CD14-positive monocyte (primary cell): Measurements from ENCODE around the gene USP11. TPM values are rescaled to one million over a fixed set of nuclear protein-coding genes. Genes with fewer than 3 reads are reported as not detected.

Source experiments
- DNase-seq, 3 donors: peaks; one replicate each; pipeline ENCODE4 v3.0.0-alpha.2; 2011 to 2022
- H2AFZ ChIP-seq: 2 replicates; pipeline ENCODE4 v1.6.0; 2012; ENCODE audit warnings: mild to moderate bottlenecking, low read depth, low read length, inconsistent platforms; ENCODE audit not compliant: insufficient read depth, poor library complexity, severe bottlenecking
- H3K27ac ChIP-seq, 2 donors: 1 replicate in 1 of 2; 2 replicates in 1 of 2; pipeline ENCODE4 v1.5.1; 2012 to 2013; ENCODE audit warnings: low read length in 2 of 2, control low read depth in 1 of 2, inconsistent platforms in 1 of 2, low read depth in 1 of 2, mild to moderate bottlenecking in 1 of 2
- H3K27me3 ChIP-seq, 2 donors: one replicate each; pipeline versions ENCODE4 v1.6.0 to v1.6.1; 2011 to 2013; ENCODE audit warnings: low read length in 2 of 2; ENCODE audit not compliant: control insufficient read depth in 2 of 2, insufficient read depth in 2 of 2
- H3K36me3 ChIP-seq, 2 donors: replicated peaks in 1 of 2; 1 replicate in 1 of 2; 2 replicates in 1 of 2; pipeline versions ENCODE4 v1.5.1 to v1.6.1; 2012 to 2013; ENCODE audit warnings: low read length in 2 of 2, control low read depth in 1 of 2, inconsistent platforms in 1 of 2, mild to moderate bottlenecking in 1 of 2; ENCODE audit not compliant: insufficient read depth in 2 of 2, control insufficient read depth in 1 of 2
- H3K4me1 ChIP-seq, 2 donors: 1 replicate in 1 of 2; 2 replicates in 1 of 2; pipeline versions ENCODE4 v1.5.1 to v1.6.1; 2012 to 2013; ENCODE audit warnings: low read length in 2 of 2, control low read depth in 1 of 2, inconsistent platforms in 1 of 2, mild to moderate bottlenecking in 1 of 2, moderate library complexity in 1 of 2; ENCODE audit not compliant: insufficient read depth in 2 of 2, control insufficient read depth in 1 of 2
- H3K4me2 ChIP-seq: replicated peaks from 2 replicates; pipeline ENCODE3; 2012; ENCODE audit warnings: low read length, moderate library complexity, mild to moderate bottlenecking; ENCODE audit not compliant: poor library complexity, severe bottlenecking; ENCODE audit errors: extremely low read depth
- H3K4me3 ChIP-seq, 3 experiments: fragments of 200-600 bp in 1 of 3; sonication (generic) in 1 of 3; replicated peaks in 1 of 3; 1 replicate in 2 of 3; 2 replicates in 1 of 3; pipeline ENCODE4 v1.5.1; 2011 to 2013; ENCODE audit warnings: low read length in 3 of 3, mild to moderate bottlenecking in 3 of 3, control low read depth in 2 of 3, low read depth in 2 of 3, inconsistent platforms in 1 of 3, moderate library complexity in 1 of 3
- H3K79me2 ChIP-seq: 2 replicates; pipeline ENCODE4 v1.6.0; 2012; ENCODE audit warnings: mild to moderate bottlenecking, control low read depth, inconsistent platforms, low read length, moderate library complexity; ENCODE audit not compliant: insufficient read depth
- H3K9ac ChIP-seq: 2 replicates; pipeline ENCODE4 v1.6.0; 2017; ENCODE audit warnings: low read length, mild to moderate bottlenecking; ENCODE audit not compliant: insufficient read depth, poor library complexity, severe bottlenecking
- H3K9me3 ChIP-seq, 2 donors: replicated peaks in 1 of 2; 1 replicate in 1 of 2; 2 replicates in 1 of 2; pipeline versions ENCODE4 v1.5.1 to v1.6.1; 2012 to 2013; ENCODE audit warnings: low read length in 2 of 2, control low read depth in 1 of 2; ENCODE audit not compliant: control insufficient read depth in 1 of 2, insufficient read depth in 1 of 2
- H4K20me1 ChIP-seq: 2 replicates; pipeline ENCODE4 v1.6.0; 2012; ENCODE audit warnings: mild to moderate bottlenecking, low read length, control low read depth, moderate library complexity; ENCODE audit not compliant: insufficient read depth
- H3K27ac Mint-ChIP-seq, 7 donors: one replicate each; pipeline ENCODE4 v1.8.0; 2020; ENCODE audit warnings: mild to moderate bottlenecking in 7 of 7, mixed read lengths in 7 of 7, moderate library complexity in 6 of 7, inconsistent platforms in 2 of 7
- H3K27me3 Mint-ChIP-seq, 3 donors: one replicate each; pipeline ENCODE4 v1.8.0; 2021 to 2022; ENCODE audit warnings: low read depth in 3 of 3, mild to moderate bottlenecking in 3 of 3, mixed read lengths in 3 of 3, moderate library complexity in 3 of 3, inconsistent platforms in 1 of 3
- H3K36me3 Mint-ChIP-seq, 2 donors: one replicate each; pipeline ENCODE4 v1.8.0; 2020; ENCODE audit warnings: mixed read lengths in 2 of 2, inconsistent platforms in 1 of 2, mild to moderate bottlenecking in 1 of 2
- H3K4me1 Mint-ChIP-seq: one replicate; pipeline ENCODE4 v1.8.0; 2020; ENCODE audit warnings: mild to moderate bottlenecking, mixed read lengths
- H3K4me3 Mint-ChIP-seq, 2 donors: one replicate each; pipeline ENCODE4 v1.8.0; 2020; ENCODE audit warnings: mild to moderate bottlenecking in 2 of 2, mixed read lengths in 2 of 2, moderate library complexity in 1 of 2
- H3K9me3 Mint-ChIP-seq, 7 donors: one replicate each; pipeline ENCODE4 v1.8.0; 2020 to 2022; ENCODE audit warnings: mixed read lengths in 7 of 7, mild to moderate bottlenecking in 6 of 7, moderate library complexity in 6 of 7, inconsistent platforms in 2 of 7
- WGBS: methylation state at CpG from one replicate; pipeline ENCODE4 v1.1.5; 2013; ENCODE audit warnings: missing lambda C conversion rate; ENCODE audit not compliant: insufficient coverage; 5-methylcytosine and 5-hydroxymethylcytosine counted together
- intact Hi-C, 2 donors: fragments of 100-400 bp; cut with micrococcal nuclease; formaldehyde crosslinking; loops; one replicate each; pipeline versions ENCODE4 v1.15.0 to v1.15.1; 2023
- polyA plus RNA-seq, 3 donors: library from polyadenylated mRNA; depleted of rRNA in 1 of 3; unstranded in 2 of 3; stranded (reverse) in 1 of 3; fragments of 300-500 nt in 2 of 3; fragments of >200 nt in 1 of 3; fragmentation: Illumina TruSeq in 2 of 3; gene quantifications; 1 replicate in 2 of 3; 2 replicates in 1 of 3; pipeline ENCODE4 v1.2.3, GENCODE V29; 2012 to 2021
- TF ChIP-seq, protein P1 (sequence below): fragments of 200-600 bp; IDR thresholded peaks from one replicate; pipeline ENCODE4 v1.8.0; 2022; ENCODE audit warnings: antibody characterized with exemption, mild to moderate bottlenecking

Gene USP11
- polyA plus RNA-seq, 3 donors: 6.7 to 9.7 (median 8.8) TPM

DNA sequence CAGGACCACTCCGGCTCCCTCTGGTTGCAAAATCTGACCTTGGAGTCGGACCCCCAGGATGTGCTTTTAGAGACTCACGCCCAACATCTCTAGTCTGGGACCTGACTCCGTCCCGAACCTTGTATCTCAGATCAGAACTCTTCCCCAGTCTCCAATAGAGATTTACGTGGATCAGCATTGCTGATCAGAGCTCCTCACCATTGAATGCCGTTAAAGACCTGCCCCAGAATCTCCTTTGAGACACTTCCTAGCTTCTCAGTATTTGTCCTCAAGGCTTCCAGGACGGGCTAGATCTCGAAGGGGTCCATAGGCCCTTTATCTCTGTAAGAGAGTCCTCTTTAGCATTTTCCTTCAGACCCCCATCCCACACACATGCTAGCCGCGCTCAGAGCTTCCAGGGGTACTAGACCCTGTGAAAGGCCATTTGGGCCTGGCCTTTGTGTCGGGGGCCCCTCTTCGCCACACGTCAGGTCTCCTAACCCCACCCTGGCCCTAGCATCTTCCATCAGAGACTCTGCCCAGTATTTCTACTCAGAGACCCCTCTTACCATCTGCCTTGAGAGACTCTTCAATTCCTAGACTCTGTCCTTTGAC lies 38.5 kb upstream of the USP11 start:
- intact Hi-C loops: loop anchor here (5.0 to 10.0 kb wide), 6 partner anchors 188 to 641 kb away; partner anchors contain the start of genes ZNF41 (in 1 of the 2) and ZNF81 (in 1 of the 2)
- peaks cover 0 to 29% (median 0%) of the 10 kb centered on the region in 3 donors for H3K27me3 Mint-ChIP-seq
- no peaks in the 10 kb centered on the region for H3K9me3 ChIP-seq
- peaks cover 14 to 28% of the 10 kb centered on the region in 2 donors for H3K36me3 ChIP-seq
- WGBS: 24% methylated on average over 10 of the region's 14 CpGs
- H4K20me1 ChIP-seq: peaks cover 39% of the 10 kb centered on the region
- TF ChIP-seq, protein P1, sequence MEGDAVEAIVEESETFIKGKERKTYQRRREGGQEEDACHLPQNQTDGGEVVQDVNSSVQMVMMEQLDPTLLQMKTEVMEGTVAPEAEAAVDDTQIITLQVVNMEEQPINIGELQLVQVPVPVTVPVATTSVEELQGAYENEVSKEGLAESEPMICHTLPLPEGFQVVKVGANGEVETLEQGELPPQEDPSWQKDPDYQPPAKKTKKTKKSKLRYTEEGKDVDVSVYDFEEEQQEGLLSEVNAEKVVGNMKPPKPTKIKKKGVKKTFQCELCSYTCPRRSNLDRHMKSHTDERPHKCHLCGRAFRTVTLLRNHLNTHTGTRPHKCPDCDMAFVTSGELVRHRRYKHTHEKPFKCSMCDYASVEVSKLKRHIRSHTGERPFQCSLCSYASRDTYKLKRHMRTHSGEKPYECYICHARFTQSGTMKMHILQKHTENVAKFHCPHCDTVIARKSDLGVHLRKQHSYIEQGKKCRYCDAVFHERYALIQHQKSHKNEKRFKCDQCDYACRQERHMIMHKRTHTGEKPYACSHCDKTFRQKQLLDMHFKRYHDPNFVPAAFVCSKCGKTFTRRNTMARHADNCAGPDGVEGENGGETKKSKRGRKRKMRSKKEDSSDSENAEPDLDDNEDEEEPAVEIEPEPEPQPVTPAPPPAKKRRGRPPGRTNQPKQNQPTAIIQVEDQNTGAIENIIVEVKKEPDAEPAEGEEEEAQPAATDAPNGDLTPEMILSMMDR: no peak
- H3K4me1 ChIP-seq: peaks cover 55 to 56% of the 10 kb centered on the region in 2 donors
- H3K27me3 ChIP-seq: peaks cover 0 to 3% of the 10 kb centered on the region in 2 donors
- H2AFZ ChIP-seq: peak overlapping the region; percentile 90
- H3K4me1 Mint-ChIP-seq: peaks cover 55% of the 10 kb centered on the region
- H3K9ac ChIP-seq: peak overlapping the region; percentile 99
- peak overlapping the region; percentile 82 to 98 for H3K27ac ChIP-seq
- H3K36me3 Mint-ChIP-seq: peaks cover 21 to 43% of the 10 kb centered on the region in 2 donors
- peak overlapping the region; percentile 89 to 96 (median 92) for H3K4me3 ChIP-seq
- peaks cover 0 to 7% (median 0%) of the 10 kb centered on the region in 7 donors for H3K9me3 Mint-ChIP-seq
- DNase-seq: no peak
- H3K4me3 Mint-ChIP-seq: peak overlapping the region; percentile 86 to 93
- H3K79me2 ChIP-seq: peaks cover 61% of the 10 kb centered on the region
- peak overlapping the region; percentile 95 to 99 (median 98) for H3K27ac Mint-ChIP-seq
- H3K4me2 ChIP-seq: peak overlapping the region; percentile 80

DNA sequence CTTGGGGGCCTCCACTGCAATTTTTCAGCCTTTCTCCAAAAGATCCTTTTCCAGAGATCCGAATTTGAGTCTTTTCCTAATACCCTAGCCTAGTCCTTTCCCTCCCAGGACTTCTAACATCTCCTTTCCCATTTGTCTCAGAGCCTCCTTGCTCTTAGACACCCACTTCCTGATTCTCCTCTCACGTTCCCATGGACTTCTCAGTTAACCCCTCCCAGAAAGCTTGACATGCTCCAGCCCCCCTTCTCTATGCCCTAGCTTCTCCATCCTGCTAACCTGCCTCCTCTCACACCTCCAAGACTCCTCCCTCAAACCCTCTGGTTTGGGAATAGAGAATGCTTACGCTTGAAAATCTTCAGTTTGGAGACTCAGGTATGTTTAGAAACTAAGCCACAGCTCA lies 36.7 kb upstream of the USP11 start:
- H3K27me3 ChIP-seq: peaks cover 0 to 3% of the 10 kb centered on the region in 2 donors
- peak overlapping the region in 6 of 7 donors; percentile 63 to 99 (median 74) for H3K27ac Mint-ChIP-seq
- WGBS: no CpG with 5 or more reads among the region's 3 CpGs
- H3K4me2 ChIP-seq: peak overlapping the region; percentile 23
- peaks cover 56% of the 10 kb centered on the region for H4K20me1 ChIP-seq
- H3K4me3 ChIP-seq: peak overlapping the region in 1 of 3 experiments; percentile 40
- DNase-seq: no peak
- intact Hi-C loops: loop anchor here (10.0 kb wide), 3 partner anchors 189 to 639 kb away; partner anchors contain the start of gene ZNF81 (in 1 of the 2)
- H3K4me1 ChIP-seq: peaks cover 50 to 51% of the 10 kb centered on the region in 2 donors
- H3K4me1 Mint-ChIP-seq: peaks cover 50% of the 10 kb centered on the region
- peaks cover 0 to under 1% (median 0%) of the 10 kb centered on the region in 7 donors for H3K9me3 Mint-ChIP-seq
- no peak overlapping the region for H3K9ac ChIP-seq
- H2AFZ ChIP-seq: no peak overlapping the region
- peaks cover 29 to 46% of the 10 kb centered on the region in 2 donors for H3K36me3 ChIP-seq
- H3K27me3 Mint-ChIP-seq: peaks cover 0 to 21% (median 0%) of the 10 kb centered on the region in 3 donors
- H3K4me3 Mint-ChIP-seq: peak overlapping the region; percentile 28 to 43
- H3K9me3 ChIP-seq: no peaks in the 10 kb centered on the region
- H3K36me3 Mint-ChIP-seq: peaks cover 37 to 61% of the 10 kb centered on the region in 2 donors
- H3K79me2 ChIP-seq: peaks cover 59% of the 10 kb centered on the region
- H3K27ac ChIP-seq: peak overlapping the region in 1 of 2 donors; percentile 59
- TF ChIP-seq, protein P1: no peak
